NCI-H460 (cell line): ENCODE measurements around the gene KCNC3. TPM values are rescaled to one million over a fixed set of nuclear protein-coding genes. Genes with fewer than 3 reads are reported as not detected.

ENCODE experiments used
- DNase-seq: peaks from one replicate; pipeline ENCODE4 v3.0.0-alpha.2; 2016; ENCODE audit warnings: low read depth; ENCODE audit errors: extremely low read depth
- total RNA-seq: library from RNA; depleted of rRNA; stranded (reverse); fragments of >200 nt; shearing (Covaris generic); gene quantifications from 2 replicates; pipeline ENCODE4 v1.2.3, GENCODE V29; 2014; rRNA removed

Gene KCNC3
- total RNA-seq, 1 experiment from 2014 or later, result 0.27 TPM

DNA sequence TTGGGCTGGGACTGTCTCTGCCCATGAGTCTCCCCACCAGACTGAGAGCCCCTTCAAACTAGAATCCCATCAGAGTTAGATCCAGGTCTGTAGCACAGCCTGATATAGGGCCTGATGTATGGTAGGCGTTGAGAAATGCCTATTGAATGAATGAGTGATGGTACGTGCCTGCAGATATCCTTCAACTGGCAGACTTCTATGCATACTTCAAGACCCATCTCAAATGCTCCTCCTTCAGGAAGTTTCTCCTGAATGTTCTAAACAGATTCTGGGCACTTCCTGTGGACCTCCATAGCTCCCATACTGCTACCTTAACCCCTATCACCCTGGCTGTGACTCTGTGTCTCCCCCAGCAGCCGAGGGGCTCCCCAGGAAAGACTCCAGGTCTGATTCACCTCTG, 48.2 kb downstream of the KCNC3 start:
- no peak for DNase-seq

- no peak for DNase-seq
These were observed 49.1 kb downstream of the KCNC3 start for GRCh38 chr19:50280074-50280473.

DNA sequence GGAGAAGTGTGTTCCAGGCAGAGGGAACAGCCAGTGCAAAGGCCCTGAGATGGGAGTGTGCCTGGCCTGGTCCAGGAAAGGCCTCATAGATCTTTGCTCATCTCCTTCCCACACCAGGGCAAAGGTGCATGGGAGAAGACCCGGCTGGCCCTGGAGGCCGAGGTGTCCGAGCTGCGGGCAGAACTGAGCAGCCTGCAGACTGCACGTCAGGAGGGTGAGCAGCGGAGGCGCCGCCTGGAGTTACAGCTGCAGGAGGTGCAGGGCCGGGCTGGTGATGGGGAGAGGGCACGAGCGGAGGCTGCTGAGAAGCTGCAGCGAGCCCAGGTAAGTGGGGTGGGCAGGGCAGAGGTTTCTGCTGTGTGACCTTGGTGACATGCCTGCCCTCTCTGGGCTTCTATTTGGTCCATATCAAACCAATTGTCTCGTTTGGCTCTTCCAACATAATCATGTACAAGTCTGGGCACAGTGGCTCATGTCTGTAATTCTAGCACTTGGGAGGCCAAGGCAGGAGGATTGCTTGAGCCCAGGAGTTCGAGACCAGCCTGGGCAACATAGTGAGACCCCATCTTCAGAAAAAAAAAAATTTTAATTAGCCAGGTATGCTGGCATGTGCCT, 51.1 kb downstream of the KCNC3 start:
- no peak for DNase-seq

- no peak for DNase-seq
These were observed 52.7 kb downstream of the KCNC3 start for GRCh38 chr19:50276370-50277063.

DNA sequence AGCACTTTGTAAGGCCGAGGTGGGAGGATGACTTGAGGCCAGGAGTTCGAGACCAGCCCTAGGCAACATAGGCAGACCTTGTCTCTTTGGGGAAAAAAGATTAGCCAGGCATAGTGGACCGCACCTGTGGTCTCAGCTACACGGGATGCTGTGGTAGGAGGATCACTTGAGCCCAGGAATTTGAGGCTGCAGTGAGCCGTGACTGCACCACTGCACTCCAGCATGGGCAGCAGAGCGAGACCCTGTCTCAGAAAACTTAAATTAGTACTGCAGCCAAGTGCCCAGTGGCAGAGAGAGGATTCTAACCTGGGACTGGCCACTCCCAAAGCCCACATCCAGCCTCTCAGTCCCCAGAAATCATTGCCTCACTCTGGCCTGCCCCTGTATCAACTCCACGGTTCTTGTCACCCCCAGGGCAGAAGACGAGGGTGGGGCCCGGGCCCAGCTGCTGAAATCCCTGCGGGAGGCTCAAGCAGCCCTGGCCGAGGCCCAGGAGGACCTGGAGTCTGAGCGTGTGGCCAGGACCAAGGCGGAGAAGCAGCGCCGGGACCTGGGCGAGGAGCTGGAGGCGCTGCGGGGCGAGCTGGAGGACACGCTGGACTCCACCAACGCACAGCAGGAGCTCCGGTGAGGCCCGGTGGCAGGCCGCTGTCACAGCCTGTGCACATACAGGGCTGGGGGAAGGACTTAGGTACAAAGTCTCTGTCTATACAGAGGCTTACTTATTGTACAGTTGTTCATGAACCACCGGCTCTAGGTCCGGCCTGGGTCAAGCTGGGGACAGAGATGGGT, 53.4 kb downstream of the KCNC3 start:
- DNase-seq, result no peak

DNA sequence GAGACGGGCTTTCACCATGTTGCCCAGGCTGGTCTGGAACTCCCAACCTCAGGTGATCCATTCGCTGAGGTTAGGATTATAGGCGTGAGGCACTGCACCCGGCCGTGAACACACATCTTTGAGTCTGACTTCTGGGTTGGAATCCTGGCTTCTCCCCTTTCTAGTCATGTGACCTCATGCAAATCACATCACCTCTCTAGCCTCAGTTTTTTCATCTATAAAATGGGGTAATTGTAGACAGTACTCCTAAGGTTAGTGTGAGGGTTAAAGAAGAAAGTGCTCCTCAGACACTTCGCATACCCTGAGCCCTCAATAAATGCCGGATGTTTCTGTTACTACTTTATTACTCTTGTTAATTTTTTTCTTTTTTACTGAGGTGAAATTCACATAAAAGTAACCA, 55.4 kb downstream of the KCNC3 start:
- DNase-seq, result no peak

DNA sequence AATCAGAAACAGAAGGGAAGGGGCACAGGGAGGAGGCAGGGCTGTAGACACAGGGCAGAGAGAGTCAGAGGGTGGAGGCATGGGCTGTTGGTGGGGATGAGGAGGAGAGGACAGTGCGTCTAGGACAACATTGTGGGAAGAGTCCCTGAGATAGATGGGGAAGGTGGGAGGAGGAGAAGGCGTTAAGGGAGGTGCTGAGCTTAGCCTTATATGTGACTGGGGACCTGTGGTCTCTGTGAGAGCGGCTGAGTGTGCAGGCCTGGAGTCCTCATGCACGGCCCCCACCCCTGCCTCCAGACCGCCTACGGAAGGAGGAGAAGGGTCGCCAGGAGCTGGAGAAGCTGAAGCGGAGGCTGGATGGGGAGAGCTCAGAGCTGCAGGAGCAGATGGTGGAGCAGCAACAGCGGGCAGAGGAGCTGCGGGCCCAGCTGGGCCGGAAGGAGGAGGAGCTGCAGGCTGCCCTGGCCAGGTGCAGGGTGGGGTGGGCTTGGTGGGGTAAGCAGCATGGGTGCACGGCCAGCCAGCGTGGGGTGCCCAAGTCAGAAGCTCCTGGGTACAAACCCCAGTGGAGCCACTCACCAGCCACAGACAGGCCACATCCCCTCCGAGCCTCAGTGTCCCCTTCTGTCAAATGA, 56.8 kb downstream of the KCNC3 start:
- DNase-seq, result no peak

GRCh38 chr19:50269653-50270052, 59.5 kb downstream of the KCNC3 start:
- no peak for DNase-seq

DNA sequence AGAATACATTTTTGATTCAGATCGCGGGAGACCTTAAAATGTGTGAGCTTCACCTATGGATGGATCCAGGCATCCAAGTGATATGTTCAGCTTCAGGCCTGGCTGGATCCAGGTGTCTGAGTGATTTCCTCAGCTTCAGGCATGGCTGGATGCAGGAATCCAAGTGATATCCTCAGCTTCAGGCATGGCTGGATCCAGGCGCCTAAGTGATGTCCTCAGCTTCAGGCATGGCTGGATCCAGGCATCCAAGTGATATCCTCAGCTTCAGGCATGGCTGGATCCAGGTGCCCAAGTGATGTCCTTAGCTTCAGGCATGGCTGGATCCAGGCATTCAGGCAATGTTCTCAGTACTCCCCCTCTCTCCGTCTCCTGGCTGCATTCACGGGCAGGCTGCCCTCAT, 60.7 kb downstream of the KCNC3 start:
- DNase-seq, result no peak

DNA sequence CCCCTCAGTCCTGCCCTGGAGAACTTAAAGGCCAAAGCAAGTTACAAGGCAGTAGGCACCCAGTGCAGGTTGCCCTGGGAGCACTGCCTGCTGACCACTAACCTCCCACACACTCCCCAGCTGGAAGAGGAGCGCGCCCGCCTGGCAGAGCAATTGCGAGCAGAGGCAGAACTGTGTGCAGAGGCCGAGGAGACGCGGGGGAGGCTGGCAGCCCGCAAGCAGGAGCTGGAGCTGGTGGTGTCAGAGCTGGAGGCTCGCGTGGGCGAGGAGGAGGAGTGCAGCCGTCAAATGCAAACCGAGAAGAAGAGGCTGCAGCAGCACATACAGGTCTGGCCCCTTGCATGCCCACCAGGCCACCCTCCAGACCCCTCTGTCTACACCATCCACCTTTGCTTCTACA, 61.1 kb downstream of the KCNC3 start:
- DNase-seq, result no peak

GRCh38 chr19:50266896-50267295, 62.3 kb downstream of the KCNC3 start:
- DNase-seq, result no peak

DNA sequence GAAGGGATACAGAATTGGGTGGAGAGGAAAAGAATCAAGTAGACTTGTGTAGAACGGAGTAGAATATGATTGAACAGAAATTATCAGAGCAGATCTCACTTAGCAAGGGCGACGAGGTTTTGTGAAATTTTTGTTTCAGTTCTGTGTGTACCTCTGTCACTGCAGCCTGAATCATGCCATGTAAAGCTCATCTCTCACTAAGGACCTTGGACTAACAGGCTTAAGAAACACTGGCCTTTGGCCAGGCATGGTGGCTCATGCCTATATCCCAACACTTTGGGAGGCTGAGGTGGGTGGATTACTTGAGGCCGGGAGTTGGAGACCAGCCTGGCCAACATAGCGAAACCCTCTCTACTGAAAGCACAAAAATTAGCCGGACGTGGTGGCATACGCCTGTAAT, 63.1 kb downstream of the KCNC3 start:
- DNase-seq, result no peak

DNA sequence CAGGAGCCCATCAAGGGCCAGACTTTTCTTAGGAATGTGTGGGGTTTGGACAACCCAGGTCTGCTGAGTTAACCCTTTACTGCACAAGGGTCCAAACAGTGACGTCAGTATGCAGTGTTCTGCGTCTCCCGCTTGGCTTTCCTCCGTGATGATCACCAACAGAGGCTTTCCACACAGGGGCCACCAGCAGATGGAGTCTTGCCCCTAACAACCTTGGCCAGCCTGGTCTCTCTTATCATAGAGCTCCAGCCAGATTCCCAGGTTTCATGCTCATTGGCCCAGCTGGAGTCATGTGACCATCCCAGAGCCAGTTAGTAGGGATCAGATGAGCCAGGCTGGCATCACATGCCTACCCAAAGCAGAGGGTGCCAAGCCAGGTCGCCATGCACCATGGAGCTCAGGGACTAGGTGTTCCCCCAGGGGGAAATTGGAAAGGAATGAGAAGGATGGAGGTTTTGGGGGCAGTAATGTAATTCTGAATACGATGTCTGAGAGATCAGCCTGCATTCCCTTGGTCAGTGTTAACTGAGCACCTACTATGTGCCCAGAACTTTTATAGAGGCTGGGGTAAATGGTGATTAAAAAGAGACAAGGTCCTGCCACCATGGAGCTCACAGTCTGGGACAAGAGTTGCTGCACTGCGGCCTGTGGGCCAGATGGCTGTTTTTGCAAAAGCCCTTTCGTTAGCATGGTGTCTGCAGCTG, 64.5 kb downstream of the KCNC3 start:
- DNase-seq, result no peak

- DNase-seq, result no peak
These were observed 66.0 kb downstream of the KCNC3 start for GRCh38 chr19:50263176-50263575.

Other genes starting within 250 kb of the KCNC3 start
- not detected in 2 replicates for gene IZUMO2, start 166.1 kb downstream of the KCNC3 start, total RNA-seq
- 2.6 and 3.0 TPM in 2 replicates for gene MYH14, start 125.8 kb downstream of the KCNC3 start, total RNA-seq
- 0.49 TPM in 1 of 2 replicates, not detected in the other for gene NAPSA, start 36.3 kb upstream of the KCNC3 start, total RNA-seq
- 52.0 and 55.8 TPM in 2 replicates for gene NR1H2, start 47.1 kb upstream of the KCNC3 start, total RNA-seq
- gene POLD1, start 55.0 kb upstream of the KCNC3 start, total RNA-seq, result 18.7 and 20.9 TPM in 2 replicates
- gene SPIB, start 89.6 kb upstream of the KCNC3 start, total RNA-seq, result not detected in 2 replicates
- gene MYBPC2, start 103.5 kb upstream of the KCNC3 start, total RNA-seq, result not detected in 2 replicates
- gene EMC10, start 147.1 kb upstream of the KCNC3 start, total RNA-seq, result 36.8 and 42.6 TPM in 2 replicates
- gene GARIN5A, start 147.5 kb upstream of the KCNC3 start, total RNA-seq, result 0.26 and 0.92 TPM in 2 replicates
- 10.0 and 17.8 TPM in 2 replicates for gene JOSD2, start 181.8 kb upstream of the KCNC3 start, total RNA-seq
- gene ASPDH, start 184.5 kb upstream of the KCNC3 start, total RNA-seq, result not detected in 2 replicates
- gene LRRC4B, start 239.1 kb upstream of the KCNC3 start, total RNA-seq, result 0.09 and 0.25 TPM in 2 replicates